ENCODE results near the gene PSMB10.

DNA sequence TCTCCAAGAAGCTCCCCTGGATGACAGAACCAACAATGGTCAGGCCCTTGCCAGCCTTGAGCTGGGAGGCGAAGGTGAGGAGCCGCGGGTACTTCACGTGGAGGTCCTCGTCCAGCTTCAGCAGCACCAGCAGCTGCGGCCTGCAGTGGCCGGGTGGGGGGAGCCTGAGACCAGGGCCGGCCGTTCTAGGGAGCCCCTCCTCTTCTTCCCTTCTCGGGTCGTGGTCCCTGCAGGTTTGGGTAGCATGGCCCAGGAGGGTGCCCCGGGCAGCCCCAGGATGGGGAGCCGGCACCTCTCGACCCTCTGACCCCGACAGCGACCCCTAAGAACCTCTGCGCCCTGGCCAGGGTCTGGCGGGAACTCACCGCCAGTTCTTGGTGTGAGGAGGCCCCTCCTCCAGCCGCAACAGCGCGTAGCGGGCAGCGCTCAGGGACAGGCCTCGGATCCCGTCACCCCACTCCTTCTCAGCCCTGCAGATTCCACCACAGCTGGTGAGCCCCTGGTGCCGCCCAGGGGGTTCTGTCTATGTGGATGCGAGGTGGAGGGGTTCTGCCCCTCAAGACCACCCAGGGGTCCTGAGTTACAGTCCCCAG lies 10.4 kb upstream of the PSMB10 start:
- no peak for TF ChIP-seq EZH2phosphoT487 (IDR thresholded peaks at IDR 0.05; ENCODE audit: borderline replicate concordance)
- no peak for TF ChIP-seq ZNF274 (IDR thresholded peaks at IDR 0.05; ENCODE audit: low read depth, low read length)
- TF ChIP-seq, protein P1, sequence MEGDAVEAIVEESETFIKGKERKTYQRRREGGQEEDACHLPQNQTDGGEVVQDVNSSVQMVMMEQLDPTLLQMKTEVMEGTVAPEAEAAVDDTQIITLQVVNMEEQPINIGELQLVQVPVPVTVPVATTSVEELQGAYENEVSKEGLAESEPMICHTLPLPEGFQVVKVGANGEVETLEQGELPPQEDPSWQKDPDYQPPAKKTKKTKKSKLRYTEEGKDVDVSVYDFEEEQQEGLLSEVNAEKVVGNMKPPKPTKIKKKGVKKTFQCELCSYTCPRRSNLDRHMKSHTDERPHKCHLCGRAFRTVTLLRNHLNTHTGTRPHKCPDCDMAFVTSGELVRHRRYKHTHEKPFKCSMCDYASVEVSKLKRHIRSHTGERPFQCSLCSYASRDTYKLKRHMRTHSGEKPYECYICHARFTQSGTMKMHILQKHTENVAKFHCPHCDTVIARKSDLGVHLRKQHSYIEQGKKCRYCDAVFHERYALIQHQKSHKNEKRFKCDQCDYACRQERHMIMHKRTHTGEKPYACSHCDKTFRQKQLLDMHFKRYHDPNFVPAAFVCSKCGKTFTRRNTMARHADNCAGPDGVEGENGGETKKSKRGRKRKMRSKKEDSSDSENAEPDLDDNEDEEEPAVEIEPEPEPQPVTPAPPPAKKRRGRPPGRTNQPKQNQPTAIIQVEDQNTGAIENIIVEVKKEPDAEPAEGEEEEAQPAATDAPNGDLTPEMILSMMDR (IDR thresholded peaks at IDR 0.05 in 2 of 3, conservative IDR thresholded peaks at IDR 0.05 in 1 of 3; ENCODE audit: borderline replicate concordance in 1 of 3, insufficient read depth in 1 of 3, low read depth in 2 of 3, low read length in 2 of 3) = no peak
- TF ChIP-seq EZH2 (IDR thresholded peaks at IDR 0.05) = no peak
- TF ChIP-seq RAD21 (IDR thresholded peaks at IDR 0.05; ENCODE audit: low read depth) = no peak
- TF ChIP-seq ZBTB33 (IDR thresholded peaks at IDR 0.05; ENCODE audit: extremely low read depth, insufficient replicate concordance, low read length) = no peak
- no peak for TF ChIP-seq EGR1 (IDR thresholded peaks at IDR 0.05; ENCODE audit: low read depth)
- no peak for TF ChIP-seq CEBPB (IDR thresholded peaks at IDR 0.05; ENCODE audit: low read depth)
- no peak; the same call in 1 of the 2 replicates for TF ChIP-seq POLR2AphosphoS5 (IDR thresholded peaks at IDR 0.05; ENCODE audit: low read depth, low read length)
- no peak for TF ChIP-seq TCF7L2 (IDR thresholded peaks at IDR 0.05; ENCODE audit: borderline replicate concordance, extremely low read depth, insufficient read depth, insufficient read length)

All from HCT116 (cell line).